Measurements from ENCODE around the gene PLCH1. TPM values are rescaled to one million over a fixed set of nuclear protein-coding genes. Genes with fewer than 3 reads are reported as not detected.

Gene PLCH1
- total RNA-seq, 1 donor from 2014 or later: 20.9 TPM

DNA sequence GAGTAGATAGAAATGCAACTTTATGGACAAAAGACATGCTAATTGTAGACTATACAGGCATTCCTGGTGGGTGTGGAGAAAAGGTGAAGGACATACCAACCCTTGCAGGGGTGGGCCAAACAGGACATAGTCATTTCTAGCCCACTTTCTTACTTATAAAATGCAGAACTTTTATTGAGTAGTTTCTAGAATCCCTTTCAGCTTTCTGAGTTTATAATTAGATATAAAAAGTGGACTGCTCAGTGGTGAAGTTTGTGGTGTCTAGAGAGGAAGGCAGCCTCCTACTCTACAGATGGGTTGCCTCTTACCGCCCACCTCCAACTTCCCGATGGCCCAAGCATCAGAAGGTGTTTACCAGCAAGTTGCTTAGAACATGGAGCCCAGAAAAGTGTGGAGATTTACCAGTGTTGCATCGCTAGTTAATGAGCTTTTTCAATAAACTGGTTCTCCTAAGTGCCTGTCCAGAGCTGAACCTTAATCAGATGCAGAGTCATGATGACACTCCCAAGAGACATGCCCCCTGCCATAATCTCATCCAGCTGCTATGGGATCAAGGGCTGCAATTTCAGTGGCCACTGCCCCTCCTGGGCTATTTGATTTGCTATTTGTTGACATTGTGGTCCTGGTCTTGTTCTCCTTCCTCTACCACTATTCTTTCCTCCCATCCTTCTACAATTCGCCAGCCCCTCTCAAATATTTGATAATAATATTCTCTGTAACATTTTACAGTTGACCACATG lies 373.9 kb downstream of the PLCH1 start:
- DNase-seq (ENCODE audit: low spot score): no peak
- no peak overlapping the region for H3K4me3 Mint-ChIP-seq (ENCODE audit: unreplicated experiment)
- no peak overlapping the region for H3K27ac Mint-ChIP-seq (ENCODE audit: unreplicated experiment)
- H3K9me3 Mint-ChIP-seq (ENCODE audit: unreplicated experiment): no peaks in the 10 kb centered on the region
- TF ChIP-seq, protein P1, sequence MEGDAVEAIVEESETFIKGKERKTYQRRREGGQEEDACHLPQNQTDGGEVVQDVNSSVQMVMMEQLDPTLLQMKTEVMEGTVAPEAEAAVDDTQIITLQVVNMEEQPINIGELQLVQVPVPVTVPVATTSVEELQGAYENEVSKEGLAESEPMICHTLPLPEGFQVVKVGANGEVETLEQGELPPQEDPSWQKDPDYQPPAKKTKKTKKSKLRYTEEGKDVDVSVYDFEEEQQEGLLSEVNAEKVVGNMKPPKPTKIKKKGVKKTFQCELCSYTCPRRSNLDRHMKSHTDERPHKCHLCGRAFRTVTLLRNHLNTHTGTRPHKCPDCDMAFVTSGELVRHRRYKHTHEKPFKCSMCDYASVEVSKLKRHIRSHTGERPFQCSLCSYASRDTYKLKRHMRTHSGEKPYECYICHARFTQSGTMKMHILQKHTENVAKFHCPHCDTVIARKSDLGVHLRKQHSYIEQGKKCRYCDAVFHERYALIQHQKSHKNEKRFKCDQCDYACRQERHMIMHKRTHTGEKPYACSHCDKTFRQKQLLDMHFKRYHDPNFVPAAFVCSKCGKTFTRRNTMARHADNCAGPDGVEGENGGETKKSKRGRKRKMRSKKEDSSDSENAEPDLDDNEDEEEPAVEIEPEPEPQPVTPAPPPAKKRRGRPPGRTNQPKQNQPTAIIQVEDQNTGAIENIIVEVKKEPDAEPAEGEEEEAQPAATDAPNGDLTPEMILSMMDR (IDR thresholded peaks at IDR 0.05; ENCODE audit: unreplicated experiment): no peak
- no peaks in the 10 kb centered on the region for H3K36me3 Mint-ChIP-seq (ENCODE audit: low read depth, unreplicated experiment)
- H3K4me1 Mint-ChIP-seq (ENCODE audit: unreplicated experiment): peaks cover 11% of the 10 kb centered on the region
- no peaks in the 10 kb centered on the region for H3K27me3 Mint-ChIP-seq (ENCODE audit: unreplicated experiment)

- H3K27me3 Mint-ChIP-seq (ENCODE audit: unreplicated experiment): no peaks in the 10 kb centered on the region
- peaks cover 11% of the 10 kb centered on the region for H3K4me1 Mint-ChIP-seq (ENCODE audit: unreplicated experiment)
- H3K4me3 Mint-ChIP-seq (ENCODE audit: unreplicated experiment): no peak overlapping the region
- no peak for DNase-seq (ENCODE audit: low spot score)
- no peaks in the 10 kb centered on the region for H3K9me3 Mint-ChIP-seq (ENCODE audit: unreplicated experiment)
- H3K36me3 Mint-ChIP-seq (ENCODE audit: low read depth, unreplicated experiment): no peaks in the 10 kb centered on the region
- H3K27ac Mint-ChIP-seq (ENCODE audit: unreplicated experiment): no peak overlapping the region
- TF ChIP-seq, protein P1 (IDR thresholded peaks at IDR 0.05; ENCODE audit: unreplicated experiment): no peak
Measured at GRCh38 chr3:155370198-155370597, 374.7 kb downstream of the PLCH1 start.

DNA sequence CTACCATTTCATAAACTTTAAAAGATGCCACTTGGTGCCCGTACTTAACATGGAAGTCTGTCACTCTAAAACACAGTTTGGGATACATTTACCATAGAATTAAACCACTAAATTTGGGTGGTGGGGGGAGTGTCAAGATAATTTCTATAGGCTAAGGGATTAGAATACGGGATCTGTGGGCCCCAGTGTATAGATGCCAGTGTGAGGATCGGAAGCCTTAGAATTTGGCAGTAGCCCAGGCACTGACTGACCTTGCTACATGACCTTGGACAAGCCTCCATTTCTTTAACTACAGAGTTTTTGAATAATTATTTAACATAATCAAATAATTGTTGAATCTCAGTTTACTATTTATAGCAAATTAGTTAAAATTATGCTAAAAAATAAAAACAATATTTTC lies 375.1 kb downstream of the PLCH1 start:
- H3K4me1 Mint-ChIP-seq (ENCODE audit: unreplicated experiment): peaks cover 11% of the 10 kb centered on the region
- H3K4me3 Mint-ChIP-seq (ENCODE audit: unreplicated experiment): no peak overlapping the region
- TF ChIP-seq, protein P1 (IDR thresholded peaks at IDR 0.05; ENCODE audit: unreplicated experiment): no peak
- no peaks in the 10 kb centered on the region for H3K36me3 Mint-ChIP-seq (ENCODE audit: low read depth, unreplicated experiment)
- no peaks in the 10 kb centered on the region for H3K27me3 Mint-ChIP-seq (ENCODE audit: unreplicated experiment)
- H3K9me3 Mint-ChIP-seq (ENCODE audit: unreplicated experiment): no peaks in the 10 kb centered on the region
- DNase-seq (ENCODE audit: low spot score): no peak
- H3K27ac Mint-ChIP-seq (ENCODE audit: unreplicated experiment): no peak overlapping the region

GRCh38 chr3:155369244-155369643 lies 375.6 kb downstream of the PLCH1 start:
- TF ChIP-seq, protein P1 (IDR thresholded peaks at IDR 0.05; ENCODE audit: unreplicated experiment): no peak
- Mint-ChIP-seq H3K36me3 (ENCODE audit: low read depth, unreplicated experiment) (no peaks in the 10 kb centered on the region), H3K27ac (ENCODE audit: unreplicated experiment) (no peak overlapping the region), H3K4me3 (ENCODE audit: unreplicated experiment) (no peak overlapping the region), H3K4me1 (ENCODE audit: unreplicated experiment) (peaks cover 12% of the 10 kb centered on the region), H3K27me3 (ENCODE audit: unreplicated experiment) (peaks cover 1% of the 10 kb centered on the region), H3K9me3 (ENCODE audit: unreplicated experiment) (no peaks in the 10 kb centered on the region)
- DNase-seq (ENCODE audit: low spot score): no peak

GRCh38 chr3:155368786-155369185 lies 376.1 kb downstream of the PLCH1 start:
- Mint-ChIP-seq H3K4me1 (ENCODE audit: unreplicated experiment) (peaks cover 14% of the 10 kb centered on the region), H3K27ac (ENCODE audit: unreplicated experiment) (no peak overlapping the region), H3K4me3 (ENCODE audit: unreplicated experiment) (no peak overlapping the region), H3K36me3 (ENCODE audit: low read depth, unreplicated experiment) (no peaks in the 10 kb centered on the region), H3K27me3 (ENCODE audit: unreplicated experiment) (peaks cover 3% of the 10 kb centered on the region), H3K9me3 (ENCODE audit: unreplicated experiment) (no peaks in the 10 kb centered on the region)
- no peak for DNase-seq (ENCODE audit: low spot score)
- TF ChIP-seq, protein P1 (IDR thresholded peaks at IDR 0.05; ENCODE audit: unreplicated experiment): no peak

Measured in endothelial cell (in vitro differentiated cells).